ENCODE results near the gene SLC35E1.
A peak's percentile ranks its signal among the peaks of the same experiment; 100 is the strongest.

Gene SLC35E1

GRCh38 chr19:16530540-16531379 is 41.5 kb downstream of the SLC35E1 start:
- CTCF ChIA-PET: no interaction called here
- TF ChIP-seq, protein P1, sequence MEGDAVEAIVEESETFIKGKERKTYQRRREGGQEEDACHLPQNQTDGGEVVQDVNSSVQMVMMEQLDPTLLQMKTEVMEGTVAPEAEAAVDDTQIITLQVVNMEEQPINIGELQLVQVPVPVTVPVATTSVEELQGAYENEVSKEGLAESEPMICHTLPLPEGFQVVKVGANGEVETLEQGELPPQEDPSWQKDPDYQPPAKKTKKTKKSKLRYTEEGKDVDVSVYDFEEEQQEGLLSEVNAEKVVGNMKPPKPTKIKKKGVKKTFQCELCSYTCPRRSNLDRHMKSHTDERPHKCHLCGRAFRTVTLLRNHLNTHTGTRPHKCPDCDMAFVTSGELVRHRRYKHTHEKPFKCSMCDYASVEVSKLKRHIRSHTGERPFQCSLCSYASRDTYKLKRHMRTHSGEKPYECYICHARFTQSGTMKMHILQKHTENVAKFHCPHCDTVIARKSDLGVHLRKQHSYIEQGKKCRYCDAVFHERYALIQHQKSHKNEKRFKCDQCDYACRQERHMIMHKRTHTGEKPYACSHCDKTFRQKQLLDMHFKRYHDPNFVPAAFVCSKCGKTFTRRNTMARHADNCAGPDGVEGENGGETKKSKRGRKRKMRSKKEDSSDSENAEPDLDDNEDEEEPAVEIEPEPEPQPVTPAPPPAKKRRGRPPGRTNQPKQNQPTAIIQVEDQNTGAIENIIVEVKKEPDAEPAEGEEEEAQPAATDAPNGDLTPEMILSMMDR (IDR thresholded peaks at IDR 0.05; ENCODE audit: control extremely low read depth, extremely low read depth, low read depth, missing control alignments): no peak
- DNase-seq (ENCODE audit: extremely low spot score): no peak
- POLR2A ChIA-PET: interaction anchor here (0.6 kb wide), 1 partner anchor 113 kb away, joined by 5 read pairs; no protein-coding TSS in a partner anchor

DNA sequence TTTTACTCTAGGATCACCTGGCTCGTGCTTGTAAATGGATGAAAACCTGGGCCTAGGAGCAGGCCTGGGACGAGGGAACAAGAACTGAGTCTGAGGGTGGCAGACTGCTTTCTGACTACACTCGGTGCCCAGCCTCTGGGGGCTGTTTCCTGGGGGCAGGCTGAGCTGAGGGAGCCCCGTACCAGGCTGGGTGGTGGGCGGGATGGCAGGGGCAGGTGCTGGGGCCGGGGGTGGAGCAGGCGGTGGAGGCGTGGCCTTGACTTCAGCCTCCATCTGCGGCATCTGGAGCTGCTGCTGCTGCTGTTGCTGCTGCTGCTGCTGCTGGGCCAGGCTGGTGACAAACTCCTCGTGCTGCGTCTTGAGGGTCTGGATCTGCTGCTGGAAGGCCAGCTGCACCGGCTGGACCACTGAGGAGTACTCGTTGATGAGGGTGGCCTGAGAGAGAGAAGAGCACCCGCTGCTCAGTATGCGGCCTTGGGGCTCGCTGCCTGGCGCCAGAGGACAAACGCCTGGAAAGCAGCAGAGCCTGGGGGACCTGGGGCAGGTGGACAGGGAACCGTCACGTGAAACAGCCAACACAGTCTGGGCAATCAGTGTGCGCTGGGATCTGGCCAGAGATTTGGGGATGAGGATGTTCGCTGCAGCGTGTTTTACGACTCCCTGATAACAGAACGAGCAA is 42.6 kb downstream of the SLC35E1 start:
- DNase-seq (ENCODE audit: extremely low spot score): no peak
- ChIA-PET POLR2A (no interaction called here), CTCF (interaction anchor here (2.0 kb wide), 1 partner anchor 11 kb away, joined by 4 read pairs; no protein-coding TSS in a partner anchor)
- TF ChIP-seq, protein P1 (IDR thresholded peaks at IDR 0.05; ENCODE audit: control extremely low read depth, extremely low read depth, low read depth, missing control alignments): no peak

DNA sequence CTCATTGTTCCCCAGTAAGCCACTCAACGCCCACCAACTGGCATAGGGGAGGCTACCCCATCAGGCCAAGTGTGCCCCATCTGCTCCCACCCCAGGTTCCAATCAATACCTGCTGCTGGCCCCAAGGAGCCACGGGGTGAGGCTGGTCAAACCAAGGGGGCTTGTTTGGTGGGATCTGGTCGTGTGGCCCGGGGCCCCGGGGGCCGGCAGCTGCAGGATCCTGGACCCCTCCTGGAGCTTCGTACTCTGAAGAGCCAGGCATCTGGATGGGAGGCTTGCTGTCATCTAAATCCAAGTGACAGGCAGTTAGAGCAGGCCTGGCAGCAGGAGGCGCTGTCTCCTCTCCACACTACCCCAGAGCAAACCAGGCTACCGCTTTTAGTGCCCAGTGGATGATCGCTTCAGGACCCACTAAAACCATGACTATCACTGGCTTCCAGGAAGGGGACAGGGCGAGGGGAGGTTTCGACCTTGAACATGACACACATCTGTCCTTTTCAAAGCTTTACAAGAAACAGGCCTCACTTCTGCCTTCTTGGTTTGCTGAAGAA is 44.2 kb downstream of the SLC35E1 start:
- ChIA-PET POLR2A (no interaction called here), CTCF (interaction anchor here (0.7 to 2.0 kb wide), 7 partner anchors 8 to 97 kb away, joined by 3 to 5 read pairs (median 4); no protein-coding TSS in a partner anchor)
- no peak for DNase-seq (ENCODE audit: extremely low spot score)
- TF ChIP-seq, protein P1 (IDR thresholded peaks at IDR 0.05; ENCODE audit: control extremely low read depth, extremely low read depth, low read depth, missing control alignments): peak; percentile 39

GRCh38 chr19:16527334-16527935 is 44.8 kb downstream of the SLC35E1 start:
- no peak for DNase-seq (ENCODE audit: extremely low spot score)
- CTCF ChIA-PET: interaction anchor here (0.7 to 1.8 kb wide), 6 partner anchors 8 to 98 kb away, joined by 3 to 5 read pairs (median 4); no protein-coding TSS in a partner anchor
- POLR2A ChIA-PET: no interaction called here
- TF ChIP-seq, protein P1 (IDR thresholded peaks at IDR 0.05; ENCODE audit: control extremely low read depth, extremely low read depth, low read depth, missing control alignments): no peak

GRCh38 chr19:16525751-16526481 is 46.3 kb downstream of the SLC35E1 start:
- TF ChIP-seq, protein P1 (IDR thresholded peaks at IDR 0.05; ENCODE audit: control extremely low read depth, extremely low read depth, low read depth, missing control alignments): no peak
- no peak for DNase-seq (ENCODE audit: extremely low spot score)
- CTCF ChIA-PET: interaction anchor here (1.0 kb wide), 1 partner anchor 15 kb away, joined by 4 read pairs; no protein-coding TSS in a partner anchor
- POLR2A ChIA-PET: no interaction called here
